A549 (cell line): ENCODE data around the gene BBX. TPM values are rescaled to one million over a fixed set of nuclear protein-coding genes. Genes with fewer than 3 reads are reported as not detected.

Source experiments
- ATAC-seq, 2 experiments: fragments of 200-7000 bp in 1 of 2; fragments of >200 bp in 1 of 2; cut with Nextera tagmentation in 1 of 2; cut with Tn5 transposase in 1 of 2; 3 replicates each; pipeline versions ENCODE4 v1.8.0 to v1.9.1; 2018 to 2020; ENCODE audit warnings: mild to moderate bottlenecking in 1 of 2, moderate library complexity in 1 of 2
- CTCF ChIA-PET: fragments of 300-600 bp; sonication (Branson Sonifier 250); formaldehyde crosslinking; extraction: SDS; loops from one replicate; lab custom pipeline; 2021; ENCODE audit warnings: antibody characterized with exemption, inconsistent platforms; lab: Yijun Ruan, JAX
- POLR2A ChIA-PET: fragments of 350-600 bp; formaldehyde crosslinking; extraction: SDS; loops from one replicate; lab custom pipeline; 2021; ENCODE audit warnings: antibody characterized with exemption, inconsistent platforms; lab: Yijun Ruan, JAX
- DNase-seq, 2 experiments: peaks; one replicate each; pipeline versions ENCODE4 v3.0.0 to v3.0.0-alpha.2; 2011 to 2016; ENCODE audit warnings: low read depth in 1 of 2, low spot score in 1 of 2
- FAIRE-seq: peaks from 2 replicates; lab custom pipeline; 2011; peaks lifted over from hg19 to GRCh38; lab: Jason Lieb, UNC
- H3K27ac ChIP-seq, 2 experiments: fragments of >200 bp; sonication (Bioruptor Twin); formaldehyde crosslinking; 3 replicates each; pipeline ENCODE4 v1.5.1; 2016 to 2017
- H3K4me1 ChIP-seq: fragments of >200 bp; sonication (Bioruptor Twin); formaldehyde crosslinking; 3 replicates; pipeline ENCODE4 v1.6.1; 2016
- H3K4me2 ChIP-seq: fragments of >200 bp; sonication (Bioruptor Twin); formaldehyde crosslinking; 3 replicates; pipeline ENCODE4 v1.6.1; 2016
- H3K4me3 ChIP-seq: fragments of >200 bp; sonication (Bioruptor Twin); formaldehyde crosslinking; 3 replicates; pipeline ENCODE4 v1.5.1; 2016
- H3K9me3 ChIP-seq: fragments of >200 bp; sonication (Bioruptor Twin); formaldehyde crosslinking; 3 replicates; pipeline ENCODE4 v1.6.1; 2016
- CHD2 ChIP-seq: fragments of 150-350 bp; IDR thresholded peaks from 2 replicates; pipeline ENCODE4 v1.6.1; 2014; ENCODE audit warnings: low read length; ENCODE audit not compliant: partially characterized antibody
- CHD4 ChIP-seq: fragments of 200-600 bp; sonication (generic); IDR thresholded peaks from 2 replicates; pipeline ENCODE4 v1.6.1; 2016; ENCODE audit warnings: antibody characterized with exemption, mild to moderate bottlenecking, borderline replicate concordance
- ESRRA ChIP-seq: fragments of 150-350 bp; IDR thresholded peaks from 2 replicates; pipeline ENCODE4 v1.6.1; 2014; ENCODE audit warnings: mild to moderate bottlenecking, low read length, borderline replicate concordance
- FOSB ChIP-seq: fragments of 250-450 bp; sonication (Bioruptor Pico); IDR thresholded peaks from 2 replicates; pipeline ENCODE4 v1.5.0; 2020; ENCODE audit warnings: mild to moderate bottlenecking, moderate library complexity
- HOXB5 ChIP-seq: fragments of 250-450 bp; sonication (Bioruptor Pico); IDR thresholded peaks from 2 replicates; pipeline ENCODE4 v1.5.0; 2020; ENCODE audit warnings: mild to moderate bottlenecking, moderate library complexity
- KDM1A ChIP-seq: fragments of 200-600 bp; sonication (generic); IDR thresholded peaks from 2 replicates; pipeline ENCODE4 v1.6.1; 2016; ENCODE audit warnings: low read depth, mild to moderate bottlenecking
- MYC ChIP-seq: IDR thresholded peaks from 2 replicates; pipeline ENCODE4 v1.6.1; 2012; ENCODE audit warnings: mild to moderate bottlenecking, inconsistent platforms, low read length, improper control_type of control experiment, borderline replicate concordance
- NFE2L2 ChIP-seq: fragments of 150-350 bp; conservative IDR thresholded peaks from 2 replicates; pipeline ENCODE4 v1.6.1; 2014; ENCODE audit warnings: low read length
- NPAS2 ChIP-seq: fragments of 250-450 bp; sonication (Bioruptor Pico); IDR thresholded peaks from 2 replicates; pipeline ENCODE4 v1.8.0; 2022; ENCODE audit warnings: mild to moderate bottlenecking, moderate library complexity, borderline replicate concordance
- NR3C1 ChIP-seq: fragments of >200 bp; sonication (Bioruptor Twin); formaldehyde crosslinking; IDR thresholded peaks from 3 replicates; pipeline ENCODE4 v1.6.1; 2017
- PHF8 ChIP-seq: fragments of 200-600 bp; sonication (generic); IDR thresholded peaks from 2 replicates; pipeline ENCODE4 v1.6.1; 2016; ENCODE audit warnings: low read depth, mild to moderate bottlenecking, antibody characterized with exemption, moderate library complexity, borderline replicate concordance
- POLR2A ChIP-seq: IDR thresholded peaks from 2 replicates; pipeline ENCODE4 v1.6.1; 2012; ENCODE audit warnings: mild to moderate bottlenecking, low read length
- RARB ChIP-seq: fragments of 250-450 bp; sonication (Bioruptor Pico); IDR thresholded peaks from 2 replicates; pipeline ENCODE4 v1.8.0; 2021; ENCODE audit warnings: mild to moderate bottlenecking, moderate library complexity
- RCOR1 ChIP-seq: fragments of 150-350 bp; IDR thresholded peaks from 2 replicates; pipeline ENCODE4 v1.6.1; 2014; ENCODE audit warnings: antibody characterized with exemption, low read length, low read depth
- RFX5 ChIP-seq: fragments of 450-650 bp; IDR thresholded peaks from 2 replicates; pipeline ENCODE4 v1.7.1; 2014; ENCODE audit warnings: antibody characterized with exemption, mild to moderate bottlenecking, moderate library complexity
- SMC3 ChIP-seq: fragments of >200 bp; sonication (Bioruptor Twin); formaldehyde crosslinking; IDR thresholded peaks from 3 replicates; pipeline ENCODE4 v1.6.1; 2018; ENCODE audit warnings: inconsistent platforms
- ZC3H11A ChIP-seq: fragments of 450-650 bp; IDR thresholded peaks from 2 replicates; pipeline ENCODE4 v1.6.1; 2014; ENCODE audit warnings: antibody characterized with exemption, mild to moderate bottlenecking
- ZNF302 ChIP-seq: fragments of 250-450 bp; sonication (Bioruptor Pico); IDR thresholded peaks from 2 replicates; pipeline ENCODE4 v1.9.0; 2021; ENCODE audit warnings: inconsistent platforms, mild to moderate bottlenecking, moderate library complexity
- WGBS: methylation state at CpG from one replicate; pipeline ENCODE4 v1.1.6; 2017; ENCODE audit errors: missing lambda C conversion rate; 5-methylcytosine and 5-hydroxymethylcytosine counted together
- polyA plus RNA-seq, 4 experiments: library from polyadenylated mRNA; depleted of rRNA in 3 of 4; stranded (reverse); fragments of >200 nt; fragmentation: RNase III in 1 of 4; extraction: RNeasy Plus Mini Kit Qiagen cat#74134 plus additional on column Dnase treatment in 1 of 4; gene quantifications; 2 replicates in 3 of 4; 3 replicates in 1 of 4; pipeline ENCODE4 v1.2.3, GENCODE V29; 2011 to 2017
- TF ChIP-seq, protein P1 (sequence below): fragments of 250-450 bp; sonication (Bioruptor Pico); IDR thresholded peaks from 2 replicates; pipeline ENCODE4 v1.5.0; 2021; ENCODE audit warnings: mild to moderate bottlenecking, moderate library complexity, borderline replicate concordance
- TF ChIP-seq, protein P2 (sequence below): fragments of >200 bp; sonication (Bioruptor Twin); formaldehyde crosslinking; IDR thresholded peaks from 3 replicates; pipeline ENCODE4 v1.5.1; 2016
- TF ChIP-seq, protein P3 (sequence below): fragments of >200 bp; sonication (Bioruptor Twin); formaldehyde crosslinking; IDR thresholded peaks from 3 replicates; pipeline ENCODE4 v1.6.1; 2016
- TF ChIP-seq, protein P4 (sequence below): fragments of 250-450 bp; sonication (Bioruptor Pico); IDR thresholded peaks from 2 replicates; pipeline ENCODE4 v1.5.0; 2020; ENCODE audit warnings: low read depth, mild to moderate bottlenecking, moderate library complexity

Gene BBX
- polyA plus RNA-seq, 2 of the 4 experiments (the other 2 are of a cell fraction): 16.7 to 62.8 TPM

DNA sequence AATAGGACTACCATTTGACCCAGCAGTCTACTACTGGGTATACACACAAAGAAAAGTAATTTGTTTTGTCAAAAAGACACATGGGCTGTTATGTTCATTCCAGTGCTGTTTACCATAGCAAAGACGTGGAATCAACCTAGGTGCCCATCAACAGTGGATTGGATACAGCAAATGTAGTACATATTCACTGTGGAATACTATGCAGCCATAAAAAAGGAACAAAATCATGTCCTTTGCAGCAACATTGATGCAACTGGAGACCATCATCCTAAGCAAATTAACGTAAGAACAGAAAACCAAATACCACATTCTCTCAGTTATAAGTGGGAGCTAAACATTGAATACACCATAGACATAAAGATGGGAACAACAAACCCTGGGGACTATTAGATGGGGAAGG is 25.8 kb downstream of the BBX start:
- Histone ChIP-seq H3K27ac (no peak overlapping the region), H3K9me3 (no peaks in the 10 kb centered on the region), H3K4me2 (no peak overlapping the region), H3K4me3 (no peak overlapping the region), H3K4me1 (no peaks in the 10 kb centered on the region)
- ATAC-seq: no peak
- WGBS: 68% methylated on average over 2 of the region's 2 CpGs
- ChIA-PET POLR2A (no interaction called here), CTCF (interaction anchor here (1.4 to 3.6 kb wide), 2 partner anchors 277 to 313 kb away, joined by 6 to 10 read pairs; no protein-coding TSS in a partner anchor)
- FAIRE-seq: no peak
- DNase-seq: no peak
- TF ChIP-seq KDM1A: 0 out of 2 replicates have a peak, but pooled peaks have one; percentile 41
- TF ChIP-seq MYC: no peak

DNA sequence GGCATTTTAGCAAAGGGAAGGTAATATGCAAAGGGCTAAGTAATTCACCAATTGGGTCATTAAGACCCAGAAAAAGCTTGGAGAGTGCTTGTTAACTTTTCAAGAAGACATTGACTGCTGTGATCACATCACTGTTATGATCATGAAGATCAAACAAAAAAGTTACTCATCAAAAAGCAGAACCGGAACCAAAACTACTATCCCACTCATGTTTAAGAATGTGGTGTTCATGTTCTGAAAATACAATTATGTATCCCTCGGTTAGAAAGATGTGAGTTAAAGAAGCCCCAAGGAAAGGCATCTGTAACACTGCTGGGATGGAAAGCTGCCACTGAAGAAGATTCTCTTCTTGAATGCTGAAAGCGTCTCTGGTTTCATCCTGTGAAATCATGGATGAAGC is 32.6 kb downstream of the BBX start:
- H3K4me3 ChIP-seq: no peak overlapping the region
- no peak overlapping the region for H3K27ac ChIP-seq
- POLR2A ChIA-PET: no interaction called here
- H3K4me2 ChIP-seq: no peak overlapping the region
- H3K9me3 ChIP-seq: no peaks in the 10 kb centered on the region
- DNase-seq (no peak), FAIRE-seq (no peak)
- H3K4me1 ChIP-seq: no peaks in the 10 kb centered on the region
- TF ChIP-seq ZNF302 (no peak), NFE2L2 (no peak), FOSB (CRISPR knock-in tag) (no peak), RCOR1 (no peak), PHF8 (no peak), SMC3 (no peak), ESRRA (no peak), RARB (CRISPR knock-in tag) (no peak), CHD4 (no peak), NR3C1 (no peak), HOXB5 (CRISPR knock-in tag) (no peak), NPAS2 (no peak), POLR2A (no peak), ZC3H11A (no peak), CHD2 (no peak), RFX5 (no peak)
- TF ChIP-seq, protein P1, sequence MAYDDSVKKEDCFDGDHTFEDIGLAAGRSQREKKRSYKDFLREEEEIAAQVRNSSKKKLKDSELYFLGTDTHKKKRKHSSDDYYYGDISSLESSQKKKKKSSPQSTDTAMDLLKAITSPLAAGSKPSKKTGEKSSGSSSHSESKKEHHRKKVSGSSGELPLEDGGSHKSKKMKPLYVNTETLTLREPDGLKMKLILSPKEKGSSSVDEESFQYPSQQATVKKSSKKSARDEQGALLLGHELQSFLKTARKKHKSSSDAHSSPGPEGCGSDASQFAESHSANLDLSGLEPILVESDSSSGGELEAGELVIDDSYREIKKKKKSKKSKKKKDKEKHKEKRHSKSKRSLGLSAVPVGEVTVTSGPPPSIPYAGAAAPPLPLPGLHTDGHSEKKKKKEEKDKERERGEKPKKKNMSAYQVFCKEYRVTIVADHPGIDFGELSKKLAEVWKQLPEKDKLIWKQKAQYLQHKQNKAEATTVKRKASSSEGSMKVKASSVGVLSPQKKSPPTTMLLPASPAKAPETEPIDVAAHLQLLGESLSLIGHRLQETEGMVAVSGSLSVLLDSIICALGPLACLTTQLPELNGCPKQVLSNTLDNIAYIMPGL (CRISPR knock-in tag): no peak
- TF ChIP-seq, protein P2, sequence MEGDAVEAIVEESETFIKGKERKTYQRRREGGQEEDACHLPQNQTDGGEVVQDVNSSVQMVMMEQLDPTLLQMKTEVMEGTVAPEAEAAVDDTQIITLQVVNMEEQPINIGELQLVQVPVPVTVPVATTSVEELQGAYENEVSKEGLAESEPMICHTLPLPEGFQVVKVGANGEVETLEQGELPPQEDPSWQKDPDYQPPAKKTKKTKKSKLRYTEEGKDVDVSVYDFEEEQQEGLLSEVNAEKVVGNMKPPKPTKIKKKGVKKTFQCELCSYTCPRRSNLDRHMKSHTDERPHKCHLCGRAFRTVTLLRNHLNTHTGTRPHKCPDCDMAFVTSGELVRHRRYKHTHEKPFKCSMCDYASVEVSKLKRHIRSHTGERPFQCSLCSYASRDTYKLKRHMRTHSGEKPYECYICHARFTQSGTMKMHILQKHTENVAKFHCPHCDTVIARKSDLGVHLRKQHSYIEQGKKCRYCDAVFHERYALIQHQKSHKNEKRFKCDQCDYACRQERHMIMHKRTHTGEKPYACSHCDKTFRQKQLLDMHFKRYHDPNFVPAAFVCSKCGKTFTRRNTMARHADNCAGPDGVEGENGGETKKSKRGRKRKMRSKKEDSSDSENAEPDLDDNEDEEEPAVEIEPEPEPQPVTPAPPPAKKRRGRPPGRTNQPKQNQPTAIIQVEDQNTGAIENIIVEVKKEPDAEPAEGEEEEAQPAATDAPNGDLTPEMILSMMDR: no peak
- TF ChIP-seq, protein P3, sequence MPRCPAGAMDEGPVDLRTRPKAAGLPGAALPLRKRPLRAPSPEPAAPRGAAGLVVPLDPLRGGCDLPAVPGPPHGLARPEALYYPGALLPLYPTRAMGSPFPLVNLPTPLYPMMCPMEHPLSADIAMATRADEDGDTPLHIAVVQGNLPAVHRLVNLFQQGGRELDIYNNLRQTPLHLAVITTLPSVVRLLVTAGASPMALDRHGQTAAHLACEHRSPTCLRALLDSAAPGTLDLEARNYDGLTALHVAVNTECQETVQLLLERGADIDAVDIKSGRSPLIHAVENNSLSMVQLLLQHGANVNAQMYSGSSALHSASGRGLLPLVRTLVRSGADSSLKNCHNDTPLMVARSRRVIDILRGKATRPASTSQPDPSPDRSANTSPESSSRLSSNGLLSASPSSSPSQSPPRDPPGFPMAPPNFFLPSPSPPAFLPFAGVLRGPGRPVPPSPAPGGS: no peak
- TF ChIP-seq, protein P4, sequence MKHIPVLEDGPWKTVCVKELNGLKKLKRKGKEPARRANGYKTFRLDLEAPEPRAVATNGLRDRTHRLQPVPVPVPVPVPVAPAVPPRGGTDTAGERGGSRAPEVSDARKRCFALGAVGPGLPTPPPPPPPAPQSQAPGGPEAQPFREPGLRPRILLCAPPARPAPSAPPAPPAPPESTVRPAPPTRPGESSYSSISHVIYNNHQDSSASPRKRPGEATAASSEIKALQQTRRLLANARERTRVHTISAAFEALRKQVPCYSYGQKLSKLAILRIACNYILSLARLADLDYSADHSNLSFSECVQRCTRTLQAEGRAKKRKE (CRISPR knock-in tag): no peak
- TF ChIP-seq, all 56 proteins: peak for 0
- CTCF ChIA-PET: interaction anchor here (0.7 to 1.2 kb wide), 2 partner anchors 19 to 848 kb away, joined by 3 to 4 read pairs; no protein-coding TSS in a partner anchor
- WGBS: 86% methylated on average over 3 of the region's 3 CpGs
- ATAC-seq: no peak
